Liver (tissue), 9 donors: ENCODE measurements around the gene ELP5. TPM values are rescaled to one million over a fixed set of nuclear protein-coding genes. Genes with fewer than 3 reads are reported as not detected.

Source experiments
- DNase-seq: peaks from one replicate; pipeline ENCODE4 v3.0.0-alpha.2; 2017; ENCODE audit warnings: low spot score
- H3K27ac ChIP-seq, 2 donors: one replicate each; pipeline ENCODE4 v1.7.0; 2013; ENCODE audit warnings: inconsistent platforms in 2 of 2, low read length in 2 of 2, control low read depth in 1 of 2, low read depth in 1 of 2, mild to moderate bottlenecking in 1 of 2
- H3K27me3 ChIP-seq, 4 donors: one replicate each; pipeline versions ENCODE4 v1.6.1 to v1.7.0; 2013; ENCODE audit warnings: low read length in 3 of 4, inconsistent platforms in 1 of 4, mild to moderate bottlenecking in 1 of 4, moderate library complexity in 1 of 4; ENCODE audit not compliant: control insufficient read depth in 4 of 4, insufficient read depth in 4 of 4
- H3K36me3 ChIP-seq, 4 donors: one replicate each; pipeline versions ENCODE4 v1.6.1 to v1.7.0; 2013; ENCODE audit warnings: low read length in 3 of 4, mild to moderate bottlenecking in 3 of 4, low read depth in 1 of 4, moderate library complexity in 1 of 4; ENCODE audit not compliant: control insufficient read depth in 4 of 4, insufficient read depth in 3 of 4
- H3K4me1 ChIP-seq, 4 donors: one replicate each; pipeline versions ENCODE4 v1.6.1 to v1.7.0; 2013; ENCODE audit warnings: low read length in 3 of 4, mild to moderate bottlenecking in 3 of 4, moderate library complexity in 1 of 4; ENCODE audit not compliant: control insufficient read depth in 4 of 4, insufficient read depth in 4 of 4
- H3K4me3 ChIP-seq, 3 donors: one replicate each; pipeline versions ENCODE4 v1.6.1 to v1.7.0; 2013; ENCODE audit warnings: low read length in 3 of 3, control low read depth in 1 of 3, low read depth in 1 of 3, mild to moderate bottlenecking in 1 of 3
- H3K9ac ChIP-seq, 2 donors: one replicate each; pipeline ENCODE4 v1.7.0; 2013; ENCODE audit warnings: low read length in 2 of 2, mild to moderate bottlenecking in 2 of 2, moderate library complexity in 2 of 2, control low read depth in 1 of 2, low read depth in 1 of 2
- H3K9me3 ChIP-seq, 4 donors: one replicate each; pipeline versions ENCODE4 v1.6.1 to v1.7.0; 2013; ENCODE audit warnings: low read length in 3 of 4; ENCODE audit not compliant: control insufficient read depth in 4 of 4
- EGR1 ChIP-seq, 2 donors: IDR thresholded peaks; 2 replicates each; pipeline ENCODE4 v1.6.1; 2016 to 2018; ENCODE audit warnings: antibody characterized with exemption in 2 of 2, low read depth in 2 of 2
- FOXA1 ChIP-seq: IDR thresholded peaks from 2 replicates; pipeline ENCODE4 v1.6.1; 2016; ENCODE audit warnings: antibody characterized with exemption
- FOXA2 ChIP-seq: IDR thresholded peaks from 2 replicates; pipeline ENCODE4 v1.6.1; 2016; ENCODE audit warnings: antibody characterized with exemption
- GABPA ChIP-seq, 2 donors: IDR thresholded peaks in 1 of 2; conservative IDR thresholded peaks in 1 of 2; 2 replicates each; pipeline ENCODE4 v1.6.1; 2016; ENCODE audit warnings: antibody characterized with exemption in 2 of 2, mild to moderate bottlenecking in 1 of 2, moderate library complexity in 1 of 2
- HNF4G ChIP-seq: IDR thresholded peaks from 2 replicates; pipeline ENCODE4 v1.6.1; 2016; ENCODE audit warnings: antibody characterized with exemption
- JUND ChIP-seq, 2 donors: IDR thresholded peaks; 2 replicates each; pipeline ENCODE4 v1.6.1; 2016; ENCODE audit warnings: antibody characterized with exemption in 2 of 2
- NR2F2 ChIP-seq: IDR thresholded peaks from 2 replicates; pipeline ENCODE4 v1.6.1; 2016; ENCODE audit warnings: antibody characterized with exemption
- RAD21 ChIP-seq, 2 donors: IDR thresholded peaks; 2 replicates each; pipeline ENCODE4 v1.6.1; 2016; ENCODE audit warnings: antibody characterized with exemption in 2 of 2, mild to moderate bottlenecking in 2 of 2
- RXRA ChIP-seq, 2 donors: IDR thresholded peaks; 2 replicates each; pipeline ENCODE4 v1.6.1; 2017 to 2018; ENCODE audit warnings: antibody characterized with exemption in 2 of 2, mild to moderate bottlenecking in 1 of 2
- SP1 ChIP-seq: IDR thresholded peaks from 2 replicates; pipeline ENCODE4 v1.6.1; 2018; ENCODE audit warnings: antibody characterized with exemption, mild to moderate bottlenecking
- TAF1 ChIP-seq: conservative IDR thresholded peaks from 2 replicates; pipeline ENCODE4 v1.6.1; 2016; ENCODE audit warnings: antibody characterized with exemption, mild to moderate bottlenecking
- YY1 ChIP-seq: IDR thresholded peaks from 2 replicates; pipeline ENCODE4 v1.6.1; 2016; ENCODE audit warnings: antibody characterized with exemption, mild to moderate bottlenecking
- WGBS: extraction: QIAGEN DNeasy Blood & Tissue Kit; methylation state at CpG from one replicate; pipeline ENCODE4 v1.1.7; 2013; 5-methylcytosine and 5-hydroxymethylcytosine counted together
- polyA plus RNA-seq, 2 donors: library from polyadenylated mRNA; stranded (reverse) in 1 of 2; unstranded in 1 of 2; fragments of 200-250 nt in 1 of 2; fragments of >200 nt in 1 of 2; fragmentation: Nextera tagmentation in 1 of 2; extraction: Ambion mirVana in 1 of 2; gene quantifications; one replicate each; pipeline versions ENCODE4 v1.2.1 to v1.2.3, GENCODE V29; 2013 to 2015
- total RNA-seq, 2 donors: library from RNA; depleted of rRNA; stranded (reverse); fragments of >200 nt; gene quantifications; one replicate each; pipeline ENCODE4 v1.2.3, GENCODE V29; 2014
- TF ChIP-seq, protein P1 (sequence below): fragments of 150-350 bp; IDR thresholded peaks from 2 replicates; pipeline ENCODE4 v1.5.1; 2017; ENCODE audit warnings: improper control_type of control experiment, low read depth, low read length; ENCODE audit not compliant: missing input control
- TF ChIP-seq, protein P2 (sequence below): IDR thresholded peaks from 2 replicates; pipeline ENCODE4 v1.6.1; 2016; ENCODE audit warnings: antibody characterized with exemption
- TF ChIP-seq, protein P3 (sequence below): IDR thresholded peaks from 2 replicates; pipeline ENCODE4 v1.6.1; 2016; ENCODE audit warnings: antibody characterized with exemption
- TF ChIP-seq, protein P4 (sequence below): IDR thresholded peaks from 2 replicates; pipeline ENCODE4 v1.6.1; 2016; ENCODE audit warnings: antibody characterized with exemption, mild to moderate bottlenecking
- donor health status: healthy.
- donor health status: healthy.
- donor health status: healthy.
- donor health status: healthy.
- donor health status: healthy.

The ELP5 gene
- total and polyA plus RNA-seq, 4 donors: 19.3 to 38.4 (median 26.6) TPM

DNA sequence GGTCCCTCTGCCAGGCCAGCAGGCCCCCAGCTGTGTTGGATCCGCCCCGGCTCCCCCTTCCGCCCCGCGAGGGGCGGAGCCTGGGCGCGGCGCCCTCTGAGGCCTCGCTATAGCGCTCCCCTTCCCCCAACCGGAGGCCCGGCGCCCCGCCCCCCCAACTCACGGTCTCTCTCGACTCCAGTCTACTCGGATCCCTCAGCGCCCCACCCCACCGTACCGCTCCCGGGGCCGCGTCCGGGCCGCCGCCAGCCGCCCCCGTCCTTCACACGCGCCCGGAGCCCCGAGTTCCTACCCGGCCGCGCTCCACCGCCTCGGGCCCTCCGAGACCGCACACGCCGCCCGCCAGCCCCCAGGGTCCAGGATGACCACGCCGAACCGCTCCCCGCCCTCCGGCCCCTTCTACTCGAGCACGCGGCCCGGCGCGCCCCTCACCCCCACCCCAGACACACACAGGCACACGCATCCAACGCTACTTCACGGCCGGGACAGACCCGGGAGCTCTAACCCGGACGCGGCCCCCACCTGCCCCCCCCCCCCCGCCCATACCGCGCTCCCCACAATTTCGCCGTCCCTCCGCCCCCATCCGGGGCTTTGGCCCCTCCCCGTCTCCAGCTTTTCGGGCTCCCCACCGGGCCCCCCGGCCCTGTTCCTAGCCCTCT, 14.1 kb upstream of the ELP5 start:
- DNase-seq: peak; percentile 93
- peak overlapping the region; percentile 90 to 92 for H3K27ac ChIP-seq
- peaks cover 7 to 24% (median 14%) of the 10 kb centered on the region in 4 donors for H3K36me3 ChIP-seq
- H3K9me3 ChIP-seq: no peaks in the 10 kb centered on the region
- TF ChIP-seq TAF1: no peak
- TF ChIP-seq, protein P1, sequence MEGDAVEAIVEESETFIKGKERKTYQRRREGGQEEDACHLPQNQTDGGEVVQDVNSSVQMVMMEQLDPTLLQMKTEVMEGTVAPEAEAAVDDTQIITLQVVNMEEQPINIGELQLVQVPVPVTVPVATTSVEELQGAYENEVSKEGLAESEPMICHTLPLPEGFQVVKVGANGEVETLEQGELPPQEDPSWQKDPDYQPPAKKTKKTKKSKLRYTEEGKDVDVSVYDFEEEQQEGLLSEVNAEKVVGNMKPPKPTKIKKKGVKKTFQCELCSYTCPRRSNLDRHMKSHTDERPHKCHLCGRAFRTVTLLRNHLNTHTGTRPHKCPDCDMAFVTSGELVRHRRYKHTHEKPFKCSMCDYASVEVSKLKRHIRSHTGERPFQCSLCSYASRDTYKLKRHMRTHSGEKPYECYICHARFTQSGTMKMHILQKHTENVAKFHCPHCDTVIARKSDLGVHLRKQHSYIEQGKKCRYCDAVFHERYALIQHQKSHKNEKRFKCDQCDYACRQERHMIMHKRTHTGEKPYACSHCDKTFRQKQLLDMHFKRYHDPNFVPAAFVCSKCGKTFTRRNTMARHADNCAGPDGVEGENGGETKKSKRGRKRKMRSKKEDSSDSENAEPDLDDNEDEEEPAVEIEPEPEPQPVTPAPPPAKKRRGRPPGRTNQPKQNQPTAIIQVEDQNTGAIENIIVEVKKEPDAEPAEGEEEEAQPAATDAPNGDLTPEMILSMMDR: no peak
- TF ChIP-seq FOXA2: no peak
- no peak for TF ChIP-seq HNF4G
- TF ChIP-seq NR2F2: no peak
- TF ChIP-seq, protein P2, sequence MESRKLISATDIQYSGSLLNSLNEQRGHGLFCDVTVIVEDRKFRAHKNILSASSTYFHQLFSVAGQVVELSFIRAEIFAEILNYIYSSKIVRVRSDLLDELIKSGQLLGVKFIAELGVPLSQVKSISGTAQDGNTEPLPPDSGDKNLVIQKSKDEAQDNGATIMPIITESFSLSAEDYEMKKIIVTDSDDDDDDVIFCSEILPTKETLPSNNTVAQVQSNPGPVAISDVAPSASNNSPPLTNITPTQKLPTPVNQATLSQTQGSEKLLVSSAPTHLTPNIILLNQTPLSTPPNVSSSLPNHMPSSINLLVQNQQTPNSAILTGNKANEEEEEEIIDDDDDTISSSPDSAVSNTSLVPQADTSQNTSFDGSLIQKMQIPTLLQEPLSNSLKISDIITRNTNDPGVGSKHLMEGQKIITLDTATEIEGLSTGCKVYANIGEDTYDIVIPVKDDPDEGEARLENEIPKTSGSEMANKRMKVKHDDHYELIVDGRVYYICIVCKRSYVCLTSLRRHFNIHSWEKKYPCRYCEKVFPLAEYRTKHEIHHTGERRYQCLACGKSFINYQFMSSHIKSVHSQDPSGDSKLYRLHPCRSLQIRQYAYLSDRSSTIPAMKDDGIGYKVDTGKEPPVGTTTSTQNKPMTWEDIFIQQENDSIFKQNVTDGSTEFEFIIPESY: no peak
- no peak for TF ChIP-seq SP1
- TF ChIP-seq RAD21 (IDR thresholded peaks at IDR 0.05): no peak
- TF ChIP-seq GABPA (IDR thresholded peaks at IDR 0.05 in 1 of 2, conservative IDR thresholded peaks at IDR 0.05 in 1 of 2): no peak
- no peak for TF ChIP-seq YY1
- TF ChIP-seq FOXA1: no peak
- no peak for TF ChIP-seq JUND (IDR thresholded peaks at IDR 0.05)
- no peak for TF ChIP-seq RXRA (IDR thresholded peaks at IDR 0.05)
- no peak for TF ChIP-seq EGR1 (IDR thresholded peaks at IDR 0.05; ENCODE audit: low read depth in 2 of 2)
- TF ChIP-seq, protein P3, sequence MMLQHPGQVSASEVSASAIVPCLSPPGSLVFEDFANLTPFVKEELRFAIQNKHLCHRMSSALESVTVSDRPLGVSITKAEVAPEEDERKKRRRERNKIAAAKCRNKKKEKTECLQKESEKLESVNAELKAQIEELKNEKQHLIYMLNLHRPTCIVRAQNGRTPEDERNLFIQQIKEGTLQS: no peak
- TF ChIP-seq, protein P4, sequence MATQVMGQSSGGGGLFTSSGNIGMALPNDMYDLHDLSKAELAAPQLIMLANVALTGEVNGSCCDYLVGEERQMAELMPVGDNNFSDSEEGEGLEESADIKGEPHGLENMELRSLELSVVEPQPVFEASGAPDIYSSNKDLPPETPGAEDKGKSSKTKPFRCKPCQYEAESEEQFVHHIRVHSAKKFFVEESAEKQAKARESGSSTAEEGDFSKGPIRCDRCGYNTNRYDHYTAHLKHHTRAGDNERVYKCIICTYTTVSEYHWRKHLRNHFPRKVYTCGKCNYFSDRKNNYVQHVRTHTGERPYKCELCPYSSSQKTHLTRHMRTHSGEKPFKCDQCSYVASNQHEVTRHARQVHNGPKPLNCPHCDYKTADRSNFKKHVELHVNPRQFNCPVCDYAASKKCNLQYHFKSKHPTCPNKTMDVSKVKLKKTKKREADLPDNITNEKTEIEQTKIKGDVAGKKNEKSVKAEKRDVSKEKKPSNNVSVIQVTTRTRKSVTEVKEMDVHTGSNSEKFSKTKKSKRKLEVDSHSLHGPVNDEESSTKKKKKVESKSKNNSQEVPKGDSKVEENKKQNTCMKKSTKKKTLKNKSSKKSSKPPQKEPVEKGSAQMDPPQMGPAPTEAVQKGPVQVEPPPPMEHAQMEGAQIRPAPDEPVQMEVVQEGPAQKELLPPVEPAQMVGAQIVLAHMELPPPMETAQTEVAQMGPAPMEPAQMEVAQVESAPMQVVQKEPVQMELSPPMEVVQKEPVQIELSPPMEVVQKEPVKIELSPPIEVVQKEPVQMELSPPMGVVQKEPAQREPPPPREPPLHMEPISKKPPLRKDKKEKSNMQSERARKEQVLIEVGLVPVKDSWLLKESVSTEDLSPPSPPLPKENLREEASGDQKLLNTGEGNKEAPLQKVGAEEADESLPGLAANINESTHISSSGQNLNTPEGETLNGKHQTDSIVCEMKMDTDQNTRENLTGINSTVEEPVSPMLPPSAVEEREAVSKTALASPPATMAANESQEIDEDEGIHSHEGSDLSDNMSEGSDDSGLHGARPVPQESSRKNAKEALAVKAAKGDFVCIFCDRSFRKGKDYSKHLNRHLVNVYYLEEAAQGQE: no peak
- H3K27me3 ChIP-seq: no peaks in the 10 kb centered on the region
- peak overlapping the region in 1 of 2 donors; percentile 54 for H3K9ac ChIP-seq
- peaks cover 4 to 58% (median 46%) of the 10 kb centered on the region in 4 donors for H3K4me1 ChIP-seq
- WGBS: 1% methylated on average over 73 of the region's 73 CpGs
- peak overlapping the region; percentile 12 to 94 (median 88) for H3K4me3 ChIP-seq
